H1 (cell line): Measurements from ENCODE around the gene FDXACB1. TPM values are rescaled to one million over a fixed set of nuclear protein-coding genes. Genes with fewer than 3 reads are reported as not detected.

Experiments
- CTCF ChIA-PET: fragments of 300-600 bp; sonication (Branson Sonifier 250); formaldehyde crosslinking; loops from one replicate; lab custom pipeline; 2021; ENCODE audit not compliant: partially characterized antibody; lab: Charles Lee
- POLR2A ChIA-PET: fragments of 300-600 bp; sonication (Branson Sonifier 250); formaldehyde crosslinking; loops from one replicate; lab custom pipeline; 2021; ENCODE audit warnings: inconsistent platforms; ENCODE audit not compliant: partially characterized antibody; lab: Charles Lee
- DNase-seq, 2 experiments: peaks; one replicate each; pipeline versions ENCODE4 v3.0.0 to v3.0.0-alpha.2; 2010 to 2022; ENCODE audit warnings: low spot score in 2 of 2, low read depth in 1 of 2, mixed read lengths in 1 of 2
- FAIRE-seq: peaks from 2 replicates; lab custom pipeline; 2011; peaks lifted over from hg19 to GRCh38; lab: Jason Lieb, UNC
- H2AFZ ChIP-seq: 2 replicates; pipeline ENCODE4 v1.8.1; 2012; ENCODE audit warnings: low read length, inconsistent platforms
- H2AK5ac ChIP-seq: 2 replicates; pipeline ENCODE4 v1.6.1; 2013; ENCODE audit warnings: low read depth, low read length
- H2BK120ac ChIP-seq: replicated peaks from 2 replicates; pipeline ENCODE3; 2013; ENCODE audit warnings: low read depth, low read length, inconsistent platforms
- H2BK12ac ChIP-seq: 2 replicates; pipeline ENCODE4 v1.6.1; 2013; ENCODE audit warnings: low read depth, low read length
- H2BK15ac ChIP-seq: 2 replicates; pipeline ENCODE4 v1.6.1; 2013; ENCODE audit warnings: low read length
- H2BK20ac ChIP-seq: 2 replicates; pipeline ENCODE4 v1.6.1; 2013; ENCODE audit warnings: low read length
- H2BK5ac ChIP-seq: 2 replicates; pipeline ENCODE4 v1.6.1; 2013; ENCODE audit warnings: low read depth, low read length
- H3K14ac ChIP-seq: 2 replicates; pipeline ENCODE4 v1.6.1; 2013; ENCODE audit warnings: inconsistent platforms; ENCODE audit not compliant: insufficient read length
- H3K18ac ChIP-seq: 2 replicates; pipeline ENCODE4 v1.6.1; 2013; ENCODE audit warnings: low read length; ENCODE audit errors: extremely low read depth
- H3K23ac ChIP-seq: 2 replicates; pipeline ENCODE4 v1.6.1; 2013; ENCODE audit warnings: inconsistent platforms; ENCODE audit not compliant: insufficient read length
- H3K23me2 ChIP-seq: 2 replicates; pipeline ENCODE4 v1.6.1; 2013; ENCODE audit warnings: low read depth, low read length
- H3K27ac ChIP-seq: 2 replicates; pipeline ENCODE4 v1.6.1; 2011; ENCODE audit warnings: low read depth, low read length, inconsistent platforms
- H3K27me3 ChIP-seq, 4 experiments: replicated peaks in 1 of 4; 1 replicate in 1 of 4; 2 replicates in 3 of 4; pipeline versions ENCODE4 v1.6.1 to v1.8.1; 2011 to 2013; ENCODE audit warnings: low read length in 3 of 4, mild to moderate bottlenecking in 3 of 4, inconsistent platforms in 2 of 4, mixed read lengths in 2 of 4, moderate library complexity in 1 of 4; ENCODE audit not compliant: control insufficient read depth in 3 of 4, insufficient read depth in 3 of 4; ENCODE audit errors: extremely low read depth in 1 of 4
- H3K36me3 ChIP-seq, 4 experiments: 2 replicates each; pipeline versions ENCODE4 v1.6.1 to v1.8.1; 2011 to 2013; ENCODE audit warnings: mild to moderate bottlenecking in 4 of 4, low read length in 3 of 4, moderate library complexity in 2 of 4, control low read depth in 1 of 4, inconsistent platforms in 1 of 4; ENCODE audit not compliant: insufficient read depth in 4 of 4, control insufficient read depth in 2 of 4
- H3K4ac ChIP-seq: replicated peaks from 2 replicates; pipeline ENCODE3; 2013; ENCODE audit warnings: low read length, low read depth, mixed read lengths, inconsistent platforms; ENCODE audit not compliant: insufficient read length
- H3K4me1 ChIP-seq, 4 experiments: replicated peaks in 1 of 4; 1 replicate in 1 of 4; 2 replicates in 3 of 4; pipeline versions ENCODE4 v1.6.1 to v1.8.1; 2011 to 2013; ENCODE audit warnings: low read length in 3 of 4, inconsistent platforms in 2 of 4, mixed read lengths in 1 of 4; ENCODE audit not compliant: insufficient read depth in 4 of 4, control insufficient read depth in 3 of 4
- H3K4me2 ChIP-seq, 2 experiments: 2 replicates each; pipeline versions ENCODE4 v1.6.1 to v1.8.1; 2011 to 2013; ENCODE audit warnings: low read depth in 2 of 2, low read length in 2 of 2, control low read depth in 1 of 2, inconsistent platforms in 1 of 2, mild to moderate bottlenecking in 1 of 2; ENCODE audit not compliant: insufficient read depth in 1 of 2
- H3K4me3 ChIP-seq, 4 experiments: fragments of 200-600, 300-600 bp in 1 of 4; sonication (generic), shearing (Covaris generic), sonication (Bioruptor Twin) in 1 of 4; 2 replicates each; pipeline versions ENCODE4 v1.5.1 to v1.8.1; 2011 to 2016; ENCODE audit warnings: low read length in 4 of 4, low read depth in 3 of 4, control low read depth in 2 of 4, inconsistent platforms in 2 of 4, mild to moderate bottlenecking in 2 of 4, mixed read lengths in 1 of 4, moderate library complexity in 1 of 4; ENCODE audit not compliant: insufficient read depth in 2 of 4; ENCODE audit errors: extremely low read depth in 1 of 4
- H3K56ac ChIP-seq: replicated peaks from 2 replicates; pipeline ENCODE3; 2013; ENCODE audit warnings: low read depth, mild to moderate bottlenecking, mixed read lengths, low read length, inconsistent platforms; ENCODE audit not compliant: insufficient read length
- H3K79me1 ChIP-seq: 2 replicates; pipeline ENCODE4 v1.6.1; 2013; ENCODE audit warnings: low read depth, low read length, control low read depth
- H3K79me2 ChIP-seq, 2 experiments: 2 replicates each; pipeline versions ENCODE4 v1.6.1 to v1.8.1; 2012 to 2013; ENCODE audit warnings: low read length in 2 of 2, mild to moderate bottlenecking in 2 of 2, inconsistent platforms in 1 of 2; ENCODE audit not compliant: insufficient read depth in 2 of 2, control insufficient read depth in 1 of 2
- H3K9ac ChIP-seq, 4 experiments: replicated peaks in 1 of 4; 1 replicate in 1 of 4; 2 replicates in 3 of 4; pipeline versions ENCODE4 v1.6.1 to v1.8.1; 2011 to 2013; ENCODE audit warnings: low read depth in 3 of 4, low read length in 3 of 4, control low read depth in 2 of 4, mild to moderate bottlenecking in 2 of 4, moderate library complexity in 2 of 4, inconsistent platforms in 1 of 4; ENCODE audit errors: extremely low read depth in 1 of 4
- H3K9me3 ChIP-seq, 2 experiments: 2 replicates each; pipeline versions ENCODE4 v1.6.1 to v1.8.1; 2012 to 2013; ENCODE audit warnings: mild to moderate bottlenecking in 2 of 2, moderate library complexity in 2 of 2, control low read depth in 1 of 2, inconsistent platforms in 1 of 2, low read depth in 1 of 2, low read length in 1 of 2, mixed read lengths in 1 of 2; ENCODE audit not compliant: insufficient read depth in 2 of 2
- H4K20me1 ChIP-seq, 2 experiments: replicated peaks in 1 of 2; 2 replicates each; pipeline versions ENCODE3 to v1.8.1; 2011 to 2013; ENCODE audit warnings: inconsistent platforms in 2 of 2, low read length in 2 of 2, mild to moderate bottlenecking in 1 of 2; ENCODE audit not compliant: insufficient read depth in 2 of 2, control insufficient read depth in 1 of 2
- H4K5ac ChIP-seq: 2 replicates; pipeline ENCODE4 v1.6.1; 2013; ENCODE audit warnings: low read length, low read depth, mixed read lengths, inconsistent platforms; ENCODE audit not compliant: insufficient read length
- H4K8ac ChIP-seq: 2 replicates; pipeline ENCODE4 v1.8.0; 2013; ENCODE audit warnings: mild to moderate bottlenecking, moderate library complexity, low read length, inconsistent platforms; ENCODE audit not compliant: insufficient read depth; ENCODE audit errors: extremely low read depth
- H4K91ac ChIP-seq: replicated peaks from 2 replicates; pipeline ENCODE3; 2013; ENCODE audit warnings: low read length, mixed read lengths, inconsistent platforms; ENCODE audit not compliant: insufficient read length
- POLR2AphosphoS5 ChIP-seq: IDR thresholded peaks from 2 replicates; pipeline ENCODE4 v1.6.1; 2011; ENCODE audit warnings: low read depth, low read length
- SP1 ChIP-seq: IDR thresholded peaks from 2 replicates; pipeline ENCODE4 v1.6.1; 2011; ENCODE audit warnings: low read depth, low read length
- WGBS, 2 experiments: shearing (Covaris generic) in 1 of 2; methylation state at CpG; one replicate each; pipeline versions ENCODE4 v1.1.6 to v1.1.7; 2013 to 2015; ENCODE audit warnings: low lambda C conversion rate in 2 of 2, mixed read lengths in 2 of 2, inconsistent platforms in 1 of 2, low coverage in 1 of 2, missing lambda C conversion rate in 1 of 2; ENCODE audit not compliant: insufficient replicate concordance in 2 of 2, insufficient coverage in 1 of 2, insufficient read length in 1 of 2; ENCODE audit errors: extremely low coverage in 1 of 2, missing lambda C conversion rate in 1 of 2; 5-methylcytosine and 5-hydroxymethylcytosine counted together
- polyA plus RNA-seq, 7 experiments: library from polyadenylated mRNA; depleted of rRNA in 3 of 7; stranded (reverse) in 5 of 7; unstranded in 2 of 7; fragments of >200 nt in 5 of 7; fragments of 200-250 nt in 2 of 7; gene quantifications; 1 replicate in 5 of 7; 2 replicates in 1 of 7; 4 replicates in 1 of 7; pipeline versions ENCODE4 v1.2.1 to v1.2.3, GENCODE V29; 2011 to 2013; ENCODE audit warnings: missing spikeins in 2 of 7, mixed read lengths in 2 of 7
- total RNA-seq: library from RNA; stranded (reverse); fragmentation: NEBNext Ultra II Directional; extraction: Animal tissue kit (Norgen Biotek cat#: 25700); gene quantifications from 2 replicates; pipeline ENCODE4 v1.2.1, GENCODE V29; 2021

FDXACB1 gene
- total and polyA plus RNA-seq, 2 of the 8 experiments (the other 6 are each of a cell fraction or from before 2014, with no cell fraction given), result 1.4 to 2.3 TPM

DNA sequence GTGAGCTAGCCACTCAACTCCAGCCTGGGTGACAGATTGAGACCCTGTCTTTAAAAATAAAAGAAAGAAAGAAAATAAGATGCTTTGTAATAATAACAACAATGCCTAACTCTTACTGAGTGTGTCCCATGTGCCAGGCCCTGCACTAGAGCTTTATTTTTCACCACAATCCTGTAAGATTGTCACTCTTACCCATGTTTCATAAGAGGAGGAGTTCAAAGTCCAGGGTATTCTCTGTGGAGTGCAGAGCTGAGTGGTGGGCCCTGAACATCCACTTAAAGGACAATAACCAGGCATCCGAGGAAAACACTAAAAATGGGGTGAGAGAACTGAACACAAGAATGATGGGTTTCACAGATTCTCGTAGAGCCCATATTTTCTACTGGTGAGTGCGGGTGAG, 38.8 kb upstream of the FDXACB1 start:
- ChIA-PET CTCF (interaction anchor here (1.0 to 1.5 kb wide), 2 partner anchors 9 to 14 kb away, joined by 5 read pairs; no protein-coding TSS in a partner anchor), POLR2A (no interaction called here)
- no peak overlapping the region for H3K18ac ChIP-seq
- H2AFZ ChIP-seq, result no peak overlapping the region
- no peak for FAIRE-seq
- H3K23ac ChIP-seq, result no peak overlapping the region
- no peak overlapping the region for H3K9ac ChIP-seq
- peak overlapping the region; percentile 47; the same call in 1 of the 2 replicates for H2AK5ac ChIP-seq
- H3K36me3 ChIP-seq, result no peaks in the 10 kb centered on the region
- no peak overlapping the region for H4K8ac ChIP-seq
- no peak overlapping the region; a peak in 1 of 4 replicates for H3K4me2 ChIP-seq
- H2BK20ac ChIP-seq, result no peak overlapping the region
- H3K4me1 ChIP-seq, result peaks cover 0 to 9% (median 6%) of the 10 kb centered on the region in 4 experiments; a peak in 5 of 7 replicates
- no peaks in the 10 kb centered on the region for H3K9me3 ChIP-seq
- H4K20me1 ChIP-seq, result no peaks in the 10 kb centered on the region
- H3K4ac ChIP-seq, result no peak overlapping the region
- H3K27ac ChIP-seq, result no peak overlapping the region
- no peak overlapping the region; the same call in 1 of the 2 replicates for H2BK5ac ChIP-seq
- no peak overlapping the region for H3K56ac ChIP-seq
- WGBS, 2 experiments, result 83% methylated on average over 3 of the region's 3 CpGs; no CpG with 5 or more reads in 1 of the 2 experiments
- no peaks in the 10 kb centered on the region for H3K79me2 ChIP-seq
- peak overlapping the region; percentile 76; the same call in 1 of the 2 replicates for H2BK15ac ChIP-seq
- DNase-seq, result no peak
- no peak overlapping the region for H3K4me3 ChIP-seq
- H3K27me3 ChIP-seq, result no peaks in the 10 kb centered on the region
- H2BK12ac ChIP-seq, result peak overlapping the region; percentile 62; the same call in 1 of the 2 replicates
- no peak overlapping the region for H3K14ac ChIP-seq
- H4K5ac ChIP-seq, result no peak overlapping the region
- no peak overlapping the region for H2BK120ac ChIP-seq
- peaks cover 4% of the 10 kb centered on the region; the same call in 1 of the 2 replicates for H3K23me2 ChIP-seq
- no peaks in the 10 kb centered on the region for H3K79me1 ChIP-seq
- H4K91ac ChIP-seq, result no peak overlapping the region
- no peak for TF ChIP-seq SP1
- TF ChIP-seq POLR2AphosphoS5, result no peak
